ENCODE data around the gene RNF180. TPM values are rescaled to one million over a fixed set of nuclear protein-coding genes. Genes with fewer than 3 reads are reported as not detected.
"Not testable (repeated sequence)": the region's sequence is repeated elsewhere in the genome, so short reads cannot be mapped to it uniquely, and the experiment has no call there.

RNF180 gene
- total and polyA plus RNA-seq, 8 donors: 1.2 to 15.4 (median 4.2) TPM

DNA sequence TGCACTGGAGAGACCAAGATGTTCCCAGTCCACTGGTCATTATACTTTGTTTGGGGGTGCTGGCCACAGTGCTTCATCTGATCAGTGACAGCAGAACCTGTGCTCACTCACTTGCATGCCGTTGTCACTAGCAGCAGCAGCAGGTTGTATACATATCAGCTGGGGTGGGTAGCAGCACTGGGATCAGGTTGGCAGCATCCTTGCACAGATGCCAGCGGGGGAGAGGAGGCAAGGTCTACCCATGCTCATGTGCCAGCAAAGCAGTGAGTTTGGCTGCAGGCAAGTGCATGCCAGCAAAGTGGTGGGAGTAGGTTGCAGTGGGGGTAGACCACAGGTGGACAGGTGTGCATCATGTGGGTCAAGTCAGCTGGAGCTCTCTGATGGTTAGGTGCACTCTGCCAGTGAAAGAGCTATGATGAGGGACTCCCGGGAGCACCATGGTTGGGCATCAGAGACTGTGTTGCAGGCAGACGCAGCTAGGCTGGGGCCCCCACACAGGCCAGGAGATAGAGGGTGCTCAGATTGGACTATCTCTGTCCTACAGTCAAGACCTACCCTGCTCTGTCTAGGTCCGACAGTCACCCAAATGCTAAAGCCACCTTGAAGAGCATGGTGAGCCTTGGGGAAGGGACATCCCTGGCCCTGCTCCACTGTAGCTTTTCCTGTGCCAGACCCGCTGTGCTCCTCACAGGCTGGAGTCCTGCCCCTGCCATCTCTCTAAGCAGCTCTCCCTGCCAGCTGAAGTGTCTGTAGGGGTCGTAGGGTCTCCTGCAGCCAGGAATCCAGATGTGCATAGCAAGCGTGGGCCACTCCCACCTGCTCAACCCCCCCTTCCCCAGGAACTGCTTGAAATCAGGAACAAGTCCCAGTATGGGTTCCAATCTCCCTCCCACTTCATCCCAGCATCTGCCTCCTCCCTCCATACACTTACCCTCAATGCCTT is 119.8 kb downstream of the RNF180 start:
- Histone ChIP-seq H3K4me1 (no peaks in the 10 kb centered on the region), H3K27me3 (no peaks in the 10 kb centered on the region), H3K4me3 (no peak overlapping the region), H3K9me3 (peaks cover 0 to 35% (median 9%) of the 10 kb centered on the region in 4 donors), H3K27ac (no peak overlapping the region), H3K36me3 (no peaks in the 10 kb centered on the region)
- DNase-seq: no peak
- intact Hi-C loops (cut with DNase I; ENCODE audit: low total_unique reads): no loop called here
- no peak for TF ChIP-seq POLR2AphosphoS5 (IDR thresholded peaks at IDR 0.05)
- no peak for TF ChIP-seq POLR2A (IDR thresholded peaks at IDR 0.05)
- TF ChIP-seq EP300 (IDR thresholded peaks at IDR 0.05): no peak
- TF ChIP-seq, protein P1, sequence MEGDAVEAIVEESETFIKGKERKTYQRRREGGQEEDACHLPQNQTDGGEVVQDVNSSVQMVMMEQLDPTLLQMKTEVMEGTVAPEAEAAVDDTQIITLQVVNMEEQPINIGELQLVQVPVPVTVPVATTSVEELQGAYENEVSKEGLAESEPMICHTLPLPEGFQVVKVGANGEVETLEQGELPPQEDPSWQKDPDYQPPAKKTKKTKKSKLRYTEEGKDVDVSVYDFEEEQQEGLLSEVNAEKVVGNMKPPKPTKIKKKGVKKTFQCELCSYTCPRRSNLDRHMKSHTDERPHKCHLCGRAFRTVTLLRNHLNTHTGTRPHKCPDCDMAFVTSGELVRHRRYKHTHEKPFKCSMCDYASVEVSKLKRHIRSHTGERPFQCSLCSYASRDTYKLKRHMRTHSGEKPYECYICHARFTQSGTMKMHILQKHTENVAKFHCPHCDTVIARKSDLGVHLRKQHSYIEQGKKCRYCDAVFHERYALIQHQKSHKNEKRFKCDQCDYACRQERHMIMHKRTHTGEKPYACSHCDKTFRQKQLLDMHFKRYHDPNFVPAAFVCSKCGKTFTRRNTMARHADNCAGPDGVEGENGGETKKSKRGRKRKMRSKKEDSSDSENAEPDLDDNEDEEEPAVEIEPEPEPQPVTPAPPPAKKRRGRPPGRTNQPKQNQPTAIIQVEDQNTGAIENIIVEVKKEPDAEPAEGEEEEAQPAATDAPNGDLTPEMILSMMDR (IDR thresholded peaks at IDR 0.05): no peak
- 80 to 87% (median 81%) methylated on average over 5 to 8 of the region's 8 CpGs for WGBS, 5 donors

DNA sequence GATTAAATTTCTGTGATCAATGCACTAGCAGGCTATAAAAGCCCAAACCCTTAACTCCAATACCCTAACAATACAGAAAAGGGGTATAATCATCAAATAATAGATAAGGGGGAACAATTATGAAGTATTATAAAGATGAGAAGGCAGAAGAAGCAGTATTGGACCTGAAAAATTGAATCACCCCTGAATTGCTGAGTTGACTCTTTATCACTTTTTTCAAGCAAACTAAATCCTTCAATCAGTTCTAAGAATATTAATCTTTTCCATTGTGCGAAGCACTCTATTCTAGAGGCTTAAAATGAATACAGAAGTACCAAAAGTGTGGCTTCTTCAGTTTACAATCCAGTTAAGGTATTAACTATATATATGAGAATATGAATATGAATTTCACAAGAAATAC is 120.7 kb downstream of the RNF180 start:
- H3K4me3 ChIP-seq: no peak overlapping the region
- no peaks in the 10 kb centered on the region for H3K36me3 ChIP-seq
- no peaks in the 10 kb centered on the region for H3K27me3 ChIP-seq
- intact Hi-C loops (cut with DNase I; ENCODE audit: low total_unique reads): no loop called here
- DNase-seq: no peak
- peaks cover 0 to 33% (median 8%) of the 10 kb centered on the region in 4 donors for H3K9me3 ChIP-seq
- H3K27ac ChIP-seq: no peak overlapping the region
- 83 to 96% (median 90%) methylated on average over 1 of the region's 1 CpG for WGBS, 5 donors
- no peak for TF ChIP-seq POLR2AphosphoS5 (IDR thresholded peaks at IDR 0.05)
- no peak for TF ChIP-seq POLR2A (IDR thresholded peaks at IDR 0.05)
- TF ChIP-seq, protein P1 (IDR thresholded peaks at IDR 0.05): no peak
- no peak for TF ChIP-seq EP300 (IDR thresholded peaks at IDR 0.05)
- H3K4me1 ChIP-seq: no peaks in the 10 kb centered on the region

DNA sequence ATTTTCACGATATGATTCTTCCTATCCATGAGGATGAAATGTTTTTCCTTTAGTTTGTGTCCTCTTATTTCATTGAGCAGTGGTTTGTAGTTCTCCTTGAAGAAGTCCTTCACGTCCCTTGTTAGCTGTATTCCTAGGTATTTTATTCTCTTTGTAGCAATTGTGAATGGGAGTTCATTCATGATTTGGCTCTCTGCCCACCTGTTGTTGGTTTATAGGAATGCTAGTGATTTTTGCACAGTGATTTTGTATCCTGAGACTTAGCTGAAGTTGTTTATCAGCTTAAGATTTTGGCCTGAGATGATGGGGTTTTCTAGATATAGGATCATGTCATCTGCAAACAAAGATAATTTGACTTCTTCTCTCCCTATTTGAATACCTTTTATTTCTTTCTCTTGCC is 122.9 kb downstream of the RNF180 start:
- H3K27ac ChIP-seq; DNase-seq; H3K4me3 ChIP-seq; H3K36me3 ChIP-seq; intact Hi-C loops (cut with DNase I; ENCODE audit: low total_unique reads); H3K4me1 ChIP-seq; H3K27me3 ChIP-seq: not testable (repeated sequence)
- WGBS, 5 donors: 90 to 98% (median 92%) methylated on average over 2 of the region's 2 CpGs
- peaks cover 0 to 14% (median 3%) of the 10 kb centered on the region in 4 donors for H3K9me3 ChIP-seq

DNA sequence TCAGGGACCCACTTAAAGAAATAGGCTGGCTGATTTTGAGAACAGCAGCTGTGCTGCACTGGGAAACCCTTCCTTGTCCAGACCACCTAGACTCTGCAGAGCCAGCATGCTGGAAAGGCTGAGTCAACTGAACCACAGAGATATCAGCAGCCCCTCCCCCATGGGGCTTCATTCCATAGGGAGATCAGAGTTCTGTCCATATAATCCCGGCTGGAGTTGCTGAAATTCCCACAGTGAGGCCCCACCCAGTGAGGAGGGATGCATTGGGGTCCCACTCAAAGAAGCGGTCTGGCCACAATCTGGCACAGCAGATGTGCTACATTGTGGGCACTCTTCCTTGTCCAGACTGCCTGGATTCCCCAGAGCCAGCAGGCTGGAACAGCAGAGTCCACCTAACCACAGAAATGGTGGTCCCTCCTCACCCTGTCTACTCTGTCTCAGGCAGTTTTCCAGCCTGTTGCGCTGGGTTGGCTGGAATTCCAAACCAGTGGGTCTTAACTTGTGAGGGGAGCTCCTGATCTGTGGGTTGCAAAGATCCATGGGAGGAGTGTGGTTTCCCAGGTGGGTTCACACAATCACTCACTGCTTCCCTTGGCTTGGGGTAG is 127.1 kb downstream of the RNF180 start:
- WGBS, 5 donors: 83 to 100% (median 90%) methylated on average over 1 to 3 of the region's 3 CpGs
- H3K27ac ChIP-seq: no peak overlapping the region
- intact Hi-C loops (cut with DNase I; ENCODE audit: low total_unique reads): no loop called here
- no peaks in the 10 kb centered on the region for H3K27me3 ChIP-seq
- peaks cover 0 to 9% (median 2%) of the 10 kb centered on the region in 4 donors for H3K9me3 ChIP-seq
- no peaks in the 10 kb centered on the region for H3K36me3 ChIP-seq
- no peaks in the 10 kb centered on the region for H3K4me1 ChIP-seq
- TF ChIP-seq, protein P1 (IDR thresholded peaks at IDR 0.05): no peak
- TF ChIP-seq POLR2AphosphoS5 (IDR thresholded peaks at IDR 0.05) (no peak), EP300 (IDR thresholded peaks at IDR 0.05) (no peak), POLR2A (IDR thresholded peaks at IDR 0.05) (no peak)
- no peak overlapping the region for H3K4me3 ChIP-seq
- no peak for DNase-seq
